GM18502 (cell line): ENCODE results near the gene ZNF774.
"Not testable (repeated sequence)": the region's sequence is repeated elsewhere in the genome, so short reads cannot be mapped to it uniquely, and the experiment has no call there.

ENCODE experiments used
- ATAC-seq: cut with Tn5 transposase; IDR thresholded peaks from one replicate; pipeline ENCODE4 v1.9.1; 2021; ENCODE audit warnings: mild to moderate bottlenecking; ENCODE audit not compliant: unreplicated experiment, poor library complexity

The ZNF774 gene

DNA sequence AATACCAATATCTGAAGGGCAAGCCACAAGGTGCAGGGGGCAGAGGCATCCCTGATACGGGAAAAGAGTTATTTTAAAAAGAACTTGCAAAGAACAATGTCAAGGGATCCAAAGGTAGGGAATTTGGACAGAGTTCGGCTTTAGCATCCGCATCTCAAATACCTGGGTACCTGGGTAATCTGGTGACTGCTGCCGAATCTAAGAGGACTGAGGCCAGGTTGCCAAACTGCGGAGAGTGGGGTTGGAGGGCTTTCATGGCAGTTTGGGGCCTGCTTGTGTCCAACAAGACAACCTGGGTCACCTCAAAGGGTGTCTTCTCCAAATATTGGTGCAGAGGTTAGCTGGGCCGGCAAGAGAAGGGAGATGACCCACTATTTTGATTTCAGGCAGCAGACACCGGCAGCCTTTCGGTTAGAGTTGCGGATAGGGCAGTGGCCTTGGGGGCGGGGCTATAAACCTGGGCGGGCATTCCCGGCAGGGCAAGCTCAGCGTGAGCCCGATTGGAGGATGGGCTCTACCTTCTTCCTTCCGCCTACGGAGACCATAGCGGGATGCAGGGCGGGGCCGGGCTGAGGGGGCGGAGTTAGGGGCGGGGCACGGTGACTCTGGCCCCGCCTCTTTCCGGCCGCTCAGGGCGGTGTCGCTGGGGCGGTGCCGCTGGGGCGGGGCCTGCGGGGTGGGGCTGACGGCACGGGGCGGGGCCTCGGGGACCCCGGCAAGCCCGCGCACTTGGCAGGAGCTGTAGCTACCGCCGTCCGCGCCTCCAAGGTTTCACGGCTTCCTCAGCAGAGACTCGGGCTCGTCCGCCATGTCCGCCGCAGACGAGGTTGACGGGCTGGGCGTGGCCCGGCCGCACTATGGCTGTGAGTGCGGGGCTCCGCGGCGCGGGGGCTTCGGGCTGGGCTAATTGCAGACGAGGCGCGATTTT, 35.7 kb downstream of the ZNF774 start, which contains the start of gene IQGAP1:
IQGAP1 (plus strand) TSS at position 709 of the 928 bp plus-strand sequence; CDS start at position 809, 100 bp downstream.
- ATAC-seq = peak; percentile 93

- peak; percentile 61 for ATAC-seq
These were observed 36.6 kb downstream of the ZNF774 start for GRCh38 chr15:90388462-90389380.

- no peak for ATAC-seq
These were observed 37.4 kb downstream of the ZNF774 start for GRCh38 chr15:90389513-90389912.

DNA sequence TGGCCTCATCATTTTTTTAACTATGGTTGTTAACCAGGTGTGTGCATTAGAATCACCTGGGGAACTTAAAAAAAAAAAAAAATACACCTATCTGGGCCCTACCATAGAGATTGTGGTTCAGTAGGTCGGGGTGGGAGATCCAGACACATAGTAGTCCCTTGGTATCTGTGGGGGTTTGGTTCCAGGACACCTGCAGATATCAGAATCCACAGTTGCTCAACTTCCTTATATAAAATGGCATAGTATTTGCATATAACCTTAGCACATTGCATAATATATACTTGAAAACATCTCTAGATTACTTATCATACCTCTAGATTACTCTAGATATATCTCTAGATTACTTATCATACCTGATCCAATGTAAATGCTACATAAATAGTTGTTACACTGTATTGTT, 41.0 kb downstream of the ZNF774 start:
- no peak for ATAC-seq

- no peak for ATAC-seq
These were observed 42.0 kb downstream of the ZNF774 start for GRCh38 chr15:90394074-90394473.

- no peak for ATAC-seq
These were observed 42.8 kb downstream of the ZNF774 start for GRCh38 chr15:90394748-90395442.

DNA sequence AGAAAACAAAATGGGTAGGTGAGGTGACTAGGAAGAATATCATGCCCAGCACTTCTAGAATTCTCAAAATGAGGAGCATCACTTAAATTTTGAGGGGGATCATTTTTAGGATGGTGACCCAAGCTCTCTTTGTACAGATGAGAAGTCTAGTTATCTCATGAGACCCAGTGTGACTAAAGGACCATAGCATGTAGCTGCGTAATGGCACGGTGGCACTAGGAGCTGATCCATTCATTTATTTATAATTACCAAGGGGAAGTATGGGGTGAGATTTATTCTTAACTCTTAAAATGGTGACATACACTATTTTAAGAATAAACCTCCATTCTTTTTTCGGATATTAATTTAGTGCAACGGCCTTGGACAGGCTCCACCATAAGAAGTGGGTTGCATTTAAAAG, 44.2 kb downstream of the ZNF774 start:
- ATAC-seq = no peak

GRCh38 chr15:90400005-90400758, 48.1 kb downstream of the ZNF774 start:
- ATAC-seq = peak; percentile 18

- ATAC-seq = peak; percentile 98
These were observed 48.8 kb downstream of the ZNF774 start for GRCh38 chr15:90400759-90401314.

- ATAC-seq = no peak
These were observed 49.4 kb downstream of the ZNF774 start for GRCh38 chr15:90401495-90401894.

DNA sequence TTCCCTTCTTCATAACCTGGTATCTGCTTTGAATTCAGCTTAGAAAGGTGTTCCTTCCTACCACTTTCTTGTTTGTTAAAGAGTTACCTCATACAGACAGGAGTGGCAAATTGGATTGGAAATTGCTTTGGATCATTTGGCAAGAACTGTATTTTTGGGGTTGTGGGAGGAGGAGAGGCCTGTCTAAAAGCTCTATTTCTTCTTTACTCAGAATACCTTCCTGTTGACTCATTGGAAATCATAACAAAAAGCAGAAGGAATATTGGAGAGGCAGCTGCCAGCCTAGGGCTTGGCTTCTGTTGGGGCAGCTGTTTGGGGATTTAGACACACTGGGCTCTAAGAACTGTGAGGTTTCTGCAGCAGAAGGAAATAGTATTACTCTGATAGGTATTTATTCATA, 50.1 kb downstream of the ZNF774 start:
- ATAC-seq = no peak

GRCh38 chr15:90402767-90403166, 50.7 kb downstream of the ZNF774 start:
- no peak for ATAC-seq

DNA sequence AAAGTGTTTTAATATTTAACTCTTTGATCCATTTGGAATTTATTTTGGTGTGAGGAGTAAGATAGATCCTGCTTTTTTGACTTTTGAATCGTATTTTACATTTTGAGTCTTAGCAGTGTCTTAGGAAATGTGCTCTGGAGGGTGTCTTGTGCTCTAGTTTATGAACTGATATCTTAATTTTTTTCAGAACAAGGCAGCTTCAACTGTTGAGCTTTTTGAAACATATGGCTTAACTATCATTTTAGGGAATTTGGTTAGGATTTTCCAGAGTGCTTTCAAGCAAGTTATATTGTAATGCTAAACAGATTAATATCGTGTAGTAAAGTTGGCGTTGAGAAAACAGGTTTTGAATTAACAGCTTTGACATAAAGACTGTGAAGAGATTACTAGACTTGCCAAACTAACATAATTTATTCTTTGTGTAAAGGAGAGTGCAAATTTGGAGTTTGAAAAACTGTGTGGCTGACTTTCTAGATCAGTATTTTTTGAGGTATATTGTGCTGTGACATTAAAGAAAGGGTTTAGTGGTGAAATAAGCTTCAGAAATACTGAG, 53.0 kb downstream of the ZNF774 start:
- ATAC-seq = no peak

DNA sequence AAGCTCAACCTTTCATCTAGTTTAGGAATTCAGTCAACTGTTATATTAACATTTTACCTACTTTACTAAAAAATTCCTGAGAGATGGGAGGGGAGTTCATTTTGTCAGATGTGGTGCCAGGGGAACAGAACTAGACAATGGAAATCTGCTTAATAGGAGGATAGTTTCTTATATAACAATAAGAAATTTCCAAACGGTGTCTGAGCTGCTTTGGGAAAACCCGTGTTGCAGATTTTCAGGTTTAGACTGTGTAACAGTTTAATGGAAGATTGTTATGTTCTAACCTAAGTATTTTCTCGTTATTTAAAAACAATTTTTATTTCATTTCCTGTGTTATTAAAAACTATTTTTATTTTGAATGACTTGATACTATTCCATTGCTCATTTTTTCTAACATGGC, 55.3 kb downstream of the ZNF774 start:
- no peak for ATAC-seq

DNA sequence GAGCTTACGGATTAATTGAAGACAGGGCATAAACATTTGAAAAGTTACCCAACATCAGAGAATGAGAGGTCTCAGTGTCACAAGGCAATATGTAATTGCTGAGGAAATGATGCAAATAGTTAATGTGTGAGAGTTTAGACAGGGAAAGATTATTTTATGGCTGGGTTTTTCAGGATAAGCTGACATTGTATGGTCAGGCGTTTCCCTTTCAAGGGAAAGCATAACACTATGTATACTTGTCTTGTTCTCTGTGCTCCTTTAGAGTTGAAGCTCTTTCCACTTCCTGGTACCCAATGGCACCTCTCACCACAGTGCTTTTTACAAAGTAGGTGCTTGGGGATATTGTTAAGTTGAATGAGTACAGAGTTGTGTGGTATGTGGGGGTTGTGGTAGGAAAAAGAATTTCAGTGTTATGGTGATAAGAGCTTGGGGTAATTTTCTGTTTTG, 55.8 kb downstream of the ZNF774 start:
- no peak for ATAC-seq

- no peak for ATAC-seq
These were observed 56.6 kb downstream of the ZNF774 start for GRCh38 chr15:90408657-90409056.

DNA sequence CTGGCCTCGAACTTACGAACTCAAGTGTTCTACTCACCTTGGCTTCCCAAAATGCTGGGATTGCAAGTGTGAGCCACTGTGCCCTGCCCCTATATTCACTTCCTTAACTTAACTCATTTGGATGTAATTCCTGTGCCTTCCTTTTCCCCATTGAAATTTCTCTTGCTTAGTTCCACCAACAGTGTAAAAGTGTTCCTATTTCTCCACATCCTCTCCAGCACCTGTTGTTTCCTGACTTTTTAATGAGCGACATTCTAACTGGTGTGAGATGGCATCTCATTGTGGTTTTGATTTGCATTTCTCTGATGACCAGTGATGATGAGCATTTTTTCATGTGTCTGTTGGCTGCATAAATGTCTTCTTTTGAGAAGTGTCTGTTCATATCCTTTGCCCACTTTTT, 57.5 kb downstream of the ZNF774 start:
- not testable (repeated sequence) for ATAC-seq

- ATAC-seq = not testable (repeated sequence)
These were observed 58.2 kb downstream of the ZNF774 start for GRCh38 chr15:90410316-90410715.

- ATAC-seq = no peak
These were observed 59.1 kb downstream of the ZNF774 start for GRCh38 chr15:90411176-90411575.
